ENCODE measurements around the gene GYS2.

GRCh38 chr12:21614506-21614905, 9.9 kb upstream of the GYS2 start:
- TF ChIP-seq CTCF (IDR thresholded peaks at IDR 0.05) (no peak), POLR2A (IDR thresholded peaks at IDR 0.05) (no peak)

Measured in lower leg skin (tissue), 3 donors.